Ishikawa (cell line): ENCODE results near the gene SUN1.

Source experiments
- CEBPB ChIP-seq: IDR thresholded peaks from 2 replicates; pipeline ENCODE4 v1.6.1; 2012
- CREB1 ChIP-seq: IDR thresholded peaks from 2 replicates; pipeline ENCODE4 v1.6.1; 2012; ENCODE audit warnings: low read depth
- EGR1 ChIP-seq: IDR thresholded peaks from 2 replicates; pipeline ENCODE4 v1.6.1; 2012
- EP300 ChIP-seq: IDR thresholded peaks from 2 replicates; pipeline ENCODE4 v1.6.1; 2012; ENCODE audit warnings: borderline replicate concordance
- FOXM1 ChIP-seq: IDR thresholded peaks from 2 replicates; pipeline ENCODE4 v1.6.1; 2012; ENCODE audit warnings: low read depth, borderline replicate concordance
- RAD21 ChIP-seq: IDR thresholded peaks from 2 replicates; pipeline ENCODE4 v1.6.1; 2012; ENCODE audit warnings: low read depth
- TAF1 ChIP-seq: IDR thresholded peaks from 2 replicates; pipeline ENCODE4 v1.6.1; 2012; ENCODE audit warnings: low read depth, mild to moderate bottlenecking
- ZBTB7A ChIP-seq: IDR thresholded peaks from 2 replicates; pipeline ENCODE4 v1.6.1; 2012; ENCODE audit warnings: low read depth
- TF ChIP-seq, protein P1 (sequence below): IDR thresholded peaks from 2 replicates; pipeline ENCODE4 v1.6.1; 2012
- TF ChIP-seq, protein P2 (sequence below): IDR thresholded peaks from 2 replicates; pipeline ENCODE4 v1.6.1; 2012
- TF ChIP-seq, protein P3 (sequence below): IDR thresholded peaks from 2 replicates; pipeline ENCODE4 v1.6.1; 2012; ENCODE audit warnings: low read depth, mild to moderate bottlenecking

DNA sequence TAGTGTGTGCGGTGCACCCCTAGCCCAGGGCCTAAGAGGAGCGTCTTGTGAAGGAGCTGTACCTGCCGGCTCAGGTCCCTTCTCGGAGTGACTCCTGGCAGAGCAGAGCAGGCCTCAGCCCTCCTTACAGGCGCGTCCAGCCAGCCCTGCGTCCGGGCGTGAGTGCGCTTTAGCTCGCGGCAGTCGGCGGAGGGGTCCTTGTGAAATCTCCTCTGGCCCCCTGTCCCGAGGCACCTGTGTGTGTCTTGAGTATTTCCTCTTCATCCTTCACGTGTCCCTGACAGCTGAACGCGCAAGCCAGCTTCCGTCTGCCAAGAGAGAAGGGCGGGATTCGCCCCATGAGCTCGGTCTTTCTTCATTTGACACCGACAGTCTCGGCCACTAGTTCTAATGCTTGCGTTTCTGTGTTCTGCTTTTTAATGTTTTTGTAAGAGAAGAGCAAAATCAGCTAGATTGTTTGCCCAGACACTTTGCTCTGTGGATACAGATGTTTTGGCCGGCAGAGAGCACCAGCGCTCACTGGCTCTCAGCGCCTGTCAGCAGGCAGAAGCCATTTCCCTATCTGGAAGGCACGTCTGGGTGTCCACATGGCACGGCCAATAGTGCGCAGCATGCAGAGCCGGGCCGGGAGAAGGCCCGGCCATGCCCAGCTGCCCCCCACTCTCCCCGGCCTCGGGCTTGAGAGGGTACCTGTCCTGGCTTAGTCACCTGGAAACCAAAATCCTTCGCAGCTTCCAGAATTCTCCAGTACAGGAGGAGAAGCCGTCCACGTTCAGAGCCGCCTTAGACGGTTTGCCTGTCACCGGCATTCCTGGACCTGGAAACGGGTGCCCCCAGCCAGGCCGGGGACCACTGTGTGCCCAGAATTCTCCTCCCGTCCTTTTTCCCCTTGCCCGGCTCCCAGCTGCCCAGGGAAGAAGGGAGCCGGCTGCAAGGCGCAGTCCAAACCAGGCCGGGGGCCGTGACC is 51.1 kb downstream of the SUN1 start:
- TF ChIP-seq EP300 (no peak), RAD21 (no peak), FOXM1 (no peak), CREB1 (no peak), CEBPB (no peak), EGR1 (no peak), TAF1 (no peak), ZBTB7A (no peak)
- TF ChIP-seq, protein P1, sequence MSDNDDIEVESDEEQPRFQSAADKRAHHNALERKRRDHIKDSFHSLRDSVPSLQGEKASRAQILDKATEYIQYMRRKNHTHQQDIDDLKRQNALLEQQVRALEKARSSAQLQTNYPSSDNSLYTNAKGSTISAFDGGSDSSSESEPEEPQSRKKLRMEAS = no peak
- TF ChIP-seq, protein P2, sequence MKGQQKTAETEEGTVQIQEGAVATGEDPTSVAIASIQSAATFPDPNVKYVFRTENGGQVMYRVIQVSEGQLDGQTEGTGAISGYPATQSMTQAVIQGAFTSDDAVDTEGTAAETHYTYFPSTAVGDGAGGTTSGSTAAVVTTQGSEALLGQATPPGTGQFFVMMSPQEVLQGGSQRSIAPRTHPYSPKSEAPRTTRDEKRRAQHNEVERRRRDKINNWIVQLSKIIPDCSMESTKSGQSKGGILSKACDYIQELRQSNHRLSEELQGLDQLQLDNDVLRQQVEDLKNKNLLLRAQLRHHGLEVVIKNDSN = no peak
- TF ChIP-seq, protein P3, sequence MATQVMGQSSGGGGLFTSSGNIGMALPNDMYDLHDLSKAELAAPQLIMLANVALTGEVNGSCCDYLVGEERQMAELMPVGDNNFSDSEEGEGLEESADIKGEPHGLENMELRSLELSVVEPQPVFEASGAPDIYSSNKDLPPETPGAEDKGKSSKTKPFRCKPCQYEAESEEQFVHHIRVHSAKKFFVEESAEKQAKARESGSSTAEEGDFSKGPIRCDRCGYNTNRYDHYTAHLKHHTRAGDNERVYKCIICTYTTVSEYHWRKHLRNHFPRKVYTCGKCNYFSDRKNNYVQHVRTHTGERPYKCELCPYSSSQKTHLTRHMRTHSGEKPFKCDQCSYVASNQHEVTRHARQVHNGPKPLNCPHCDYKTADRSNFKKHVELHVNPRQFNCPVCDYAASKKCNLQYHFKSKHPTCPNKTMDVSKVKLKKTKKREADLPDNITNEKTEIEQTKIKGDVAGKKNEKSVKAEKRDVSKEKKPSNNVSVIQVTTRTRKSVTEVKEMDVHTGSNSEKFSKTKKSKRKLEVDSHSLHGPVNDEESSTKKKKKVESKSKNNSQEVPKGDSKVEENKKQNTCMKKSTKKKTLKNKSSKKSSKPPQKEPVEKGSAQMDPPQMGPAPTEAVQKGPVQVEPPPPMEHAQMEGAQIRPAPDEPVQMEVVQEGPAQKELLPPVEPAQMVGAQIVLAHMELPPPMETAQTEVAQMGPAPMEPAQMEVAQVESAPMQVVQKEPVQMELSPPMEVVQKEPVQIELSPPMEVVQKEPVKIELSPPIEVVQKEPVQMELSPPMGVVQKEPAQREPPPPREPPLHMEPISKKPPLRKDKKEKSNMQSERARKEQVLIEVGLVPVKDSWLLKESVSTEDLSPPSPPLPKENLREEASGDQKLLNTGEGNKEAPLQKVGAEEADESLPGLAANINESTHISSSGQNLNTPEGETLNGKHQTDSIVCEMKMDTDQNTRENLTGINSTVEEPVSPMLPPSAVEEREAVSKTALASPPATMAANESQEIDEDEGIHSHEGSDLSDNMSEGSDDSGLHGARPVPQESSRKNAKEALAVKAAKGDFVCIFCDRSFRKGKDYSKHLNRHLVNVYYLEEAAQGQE = no peak
